WERI-Rb-1 (cell line): ENCODE data around the gene CCDC18.
A peak's percentile ranks its signal among the peaks of the same experiment; 100 is the strongest.

Experiments
- DNase-seq: peaks from one replicate; pipeline ENCODE4 v3.0.0-alpha.2; 2020
- H3K27ac ChIP-seq: fragments of 250-450 bp; sonication (Bioruptor Pico); 2 replicates; pipeline ENCODE4 v1.5.1; 2020; ENCODE audit warnings: mild to moderate bottlenecking, moderate library complexity
- H3K27me3 ChIP-seq: fragments of 250-450 bp; sonication (Bioruptor Pico); 2 replicates; pipeline ENCODE4 v1.5.1; 2021; ENCODE audit warnings: mild to moderate bottlenecking, low read depth, moderate library complexity; ENCODE audit not compliant: insufficient read depth, severe bottlenecking
- H3K36me3 ChIP-seq: fragments of 250-450 bp; sonication (Bioruptor Pico); 2 replicates; pipeline ENCODE4 v1.5.1; 2020; ENCODE audit warnings: mild to moderate bottlenecking, moderate library complexity
- H3K4me3 ChIP-seq: 2 replicates; pipeline ENCODE4 v1.5.1; 2011; ENCODE audit warnings: low read depth, mild to moderate bottlenecking, control low read depth, low read length
- H3K9me3 ChIP-seq: fragments of 250-450 bp; sonication (Bioruptor Pico); 2 replicates; pipeline ENCODE4 v1.5.1; 2021; ENCODE audit warnings: mild to moderate bottlenecking, moderate library complexity; ENCODE audit not compliant: severe bottlenecking
- TF ChIP-seq, protein P1 (sequence below): IDR thresholded peaks from 2 replicates; pipeline ENCODE4 v1.5.1; 2011; ENCODE audit warnings: low read depth, mild to moderate bottlenecking, control low read depth, inconsistent platforms, low read length

The CCDC18 gene

DNA sequence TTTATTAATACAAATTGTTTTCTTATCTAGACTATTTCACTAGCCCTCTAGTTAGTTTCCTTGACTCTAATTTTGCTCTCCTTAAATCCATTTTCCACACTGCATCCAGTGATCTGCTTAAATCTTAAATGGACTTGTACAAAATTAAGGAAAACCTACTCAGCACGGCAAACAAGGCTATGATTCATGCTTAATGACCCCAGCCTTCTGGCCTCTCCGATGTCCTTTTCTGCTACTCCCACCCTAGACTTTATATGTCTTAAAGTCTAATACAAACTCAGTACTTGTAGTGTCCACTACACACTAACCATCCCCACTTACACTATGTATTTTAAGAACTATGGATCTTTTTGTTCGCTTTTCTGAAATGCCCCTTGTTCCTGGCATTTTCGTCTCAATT, 2.5 kb upstream of the CCDC18 start:
- Histone ChIP-seq H3K4me3 (no peak overlapping the region), H3K27me3 (no peaks in the 10 kb centered on the region), H3K27ac (no peak overlapping the region), H3K36me3 (no peaks in the 10 kb centered on the region), H3K9me3 (no peaks in the 10 kb centered on the region)
- no peak for DNase-seq
- TF ChIP-seq, protein P1, sequence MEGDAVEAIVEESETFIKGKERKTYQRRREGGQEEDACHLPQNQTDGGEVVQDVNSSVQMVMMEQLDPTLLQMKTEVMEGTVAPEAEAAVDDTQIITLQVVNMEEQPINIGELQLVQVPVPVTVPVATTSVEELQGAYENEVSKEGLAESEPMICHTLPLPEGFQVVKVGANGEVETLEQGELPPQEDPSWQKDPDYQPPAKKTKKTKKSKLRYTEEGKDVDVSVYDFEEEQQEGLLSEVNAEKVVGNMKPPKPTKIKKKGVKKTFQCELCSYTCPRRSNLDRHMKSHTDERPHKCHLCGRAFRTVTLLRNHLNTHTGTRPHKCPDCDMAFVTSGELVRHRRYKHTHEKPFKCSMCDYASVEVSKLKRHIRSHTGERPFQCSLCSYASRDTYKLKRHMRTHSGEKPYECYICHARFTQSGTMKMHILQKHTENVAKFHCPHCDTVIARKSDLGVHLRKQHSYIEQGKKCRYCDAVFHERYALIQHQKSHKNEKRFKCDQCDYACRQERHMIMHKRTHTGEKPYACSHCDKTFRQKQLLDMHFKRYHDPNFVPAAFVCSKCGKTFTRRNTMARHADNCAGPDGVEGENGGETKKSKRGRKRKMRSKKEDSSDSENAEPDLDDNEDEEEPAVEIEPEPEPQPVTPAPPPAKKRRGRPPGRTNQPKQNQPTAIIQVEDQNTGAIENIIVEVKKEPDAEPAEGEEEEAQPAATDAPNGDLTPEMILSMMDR, result no peak

GRCh38 chr1:93178418-93178817, 2.1 kb upstream of the CCDC18 start:
- Histone ChIP-seq H3K36me3 (no peaks in the 10 kb centered on the region; the same call in 1 of the 2 replicates), H3K4me3 (no peak overlapping the region), H3K27me3 (no peaks in the 10 kb centered on the region), H3K27ac (no peak overlapping the region), H3K9me3 (no peaks in the 10 kb centered on the region)
- TF ChIP-seq, protein P1, result no peak
- DNase-seq, result no peak

GRCh38 chr1:93179886-93180722, 420 bp upstream of the CCDC18 start, which contains the start of gene TMED5:
TSS of gene TMED5 (minus strand) at chr1:93180413. CDS start at chr1:93180242, 171 bp downstream.
- TF ChIP-seq, protein P1, result 0 out of 2 replicates have a peak, but pooled peaks have one; percentile 1
- peak; percentile 99 for DNase-seq
- peak within 1 kb of the TSS; percentile 93 for H3K27ac ChIP-seq
- H3K9me3 ChIP-seq, result no peaks in the 10 kb centered on the region
- H3K4me3 ChIP-seq, result peak within 1 kb of the TSS; percentile 61
- no peaks in the 10 kb centered on the region; the same call in none of the 2 replicates for H3K36me3 ChIP-seq
- H3K27me3 ChIP-seq, result no peaks in the 10 kb centered on the region

DNA sequence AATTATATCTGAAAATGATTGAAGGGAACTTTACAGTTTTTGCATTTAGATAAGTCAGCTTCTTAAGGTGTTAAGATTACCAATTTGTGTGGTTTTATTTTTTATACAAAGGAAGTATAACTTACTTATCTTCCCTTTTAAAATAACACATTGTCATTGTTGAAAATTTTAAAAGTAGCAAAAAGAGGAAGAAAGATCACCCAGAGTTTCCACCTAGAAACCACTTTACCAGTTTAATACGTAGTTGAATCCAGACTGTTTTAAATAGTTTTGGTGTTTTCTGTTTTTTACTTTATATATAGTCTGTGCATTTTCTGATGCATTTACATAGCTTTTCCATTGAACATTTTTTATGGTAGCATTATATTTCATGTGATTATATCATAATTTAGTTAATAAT, 6.1 kb downstream of the CCDC18 start:
- no peak for DNase-seq
- H3K27ac ChIP-seq, result no peak overlapping the region
- no peaks in the 10 kb centered on the region; the same call in none of the 2 replicates for H3K36me3 ChIP-seq
- H3K27me3 ChIP-seq, result no peaks in the 10 kb centered on the region
- no peaks in the 10 kb centered on the region for H3K9me3 ChIP-seq
- TF ChIP-seq, protein P1, result no peak
- H3K4me3 ChIP-seq, result no peak overlapping the region

DNA sequence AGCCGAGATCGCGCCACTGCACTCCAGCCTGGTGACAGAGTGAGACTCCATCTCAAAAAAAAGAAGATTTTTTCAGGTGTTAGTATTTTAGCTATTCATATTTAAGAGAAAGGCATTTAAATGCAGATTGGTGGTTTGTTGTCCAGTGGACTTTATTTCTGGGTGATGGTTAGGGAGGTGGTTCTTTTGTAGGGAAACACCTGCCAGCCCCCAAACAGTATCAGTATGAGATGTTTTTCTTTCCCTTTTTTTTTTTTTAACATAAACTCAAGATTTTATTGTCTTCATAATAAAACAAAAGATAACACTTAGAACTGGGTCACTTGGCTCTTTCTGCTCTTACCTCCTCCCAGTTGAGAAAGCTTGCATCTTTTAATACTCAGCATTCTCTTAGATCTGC, 9.9 kb downstream of the CCDC18 start:
- Histone ChIP-seq H3K27me3 (no peaks in the 10 kb centered on the region), H3K36me3 (peaks cover 5% of the 10 kb centered on the region), H3K9me3 (no peaks in the 10 kb centered on the region), H3K4me3 (no peak overlapping the region), H3K27ac (no peak overlapping the region)
- DNase-seq, result no peak
- TF ChIP-seq, protein P1, result no peak
